Stimulated activated CD4-positive, alpha-beta T cell treated with anti-CD3 and anti-CD28 coated beads, TNF-alpha, amount 100 ng/mL, for 4 hours (primary cell): ENCODE data around the gene EPB42.

Experiments used
- DNase-seq, 3 experiments: peaks; one replicate each; pipeline ENCODE4 v3.0.0-alpha.2; 2020; ENCODE audit warnings: low read depth in 3 of 3

The EPB42 gene

DNA sequence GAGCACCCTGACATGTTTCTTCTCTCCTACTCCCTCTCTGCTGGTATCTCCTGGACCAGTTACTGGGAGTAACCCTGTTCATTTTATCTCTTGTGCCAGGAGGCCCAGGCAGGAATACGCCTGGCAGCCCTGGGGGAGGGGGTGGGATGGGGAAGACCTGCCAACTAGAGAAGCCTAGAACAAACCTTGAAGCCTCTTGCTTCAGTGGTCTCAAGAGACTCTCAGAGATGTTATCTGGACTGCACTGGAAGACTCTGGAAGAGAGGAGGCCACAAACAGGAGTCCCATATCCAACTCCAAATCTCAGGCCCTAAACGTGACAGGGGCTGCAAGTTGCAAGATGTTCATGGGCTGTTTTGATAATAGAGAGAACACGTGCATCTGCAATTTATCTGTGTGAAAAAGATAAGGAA lies at the start of gene EPB42:
Gene EPB42, minus strand, starts transcription at position 28 of the 413 bp plus-strand sequence. CDS start 193 bp downstream, outside the sequence.
- DNase-seq = no peak

DNA sequence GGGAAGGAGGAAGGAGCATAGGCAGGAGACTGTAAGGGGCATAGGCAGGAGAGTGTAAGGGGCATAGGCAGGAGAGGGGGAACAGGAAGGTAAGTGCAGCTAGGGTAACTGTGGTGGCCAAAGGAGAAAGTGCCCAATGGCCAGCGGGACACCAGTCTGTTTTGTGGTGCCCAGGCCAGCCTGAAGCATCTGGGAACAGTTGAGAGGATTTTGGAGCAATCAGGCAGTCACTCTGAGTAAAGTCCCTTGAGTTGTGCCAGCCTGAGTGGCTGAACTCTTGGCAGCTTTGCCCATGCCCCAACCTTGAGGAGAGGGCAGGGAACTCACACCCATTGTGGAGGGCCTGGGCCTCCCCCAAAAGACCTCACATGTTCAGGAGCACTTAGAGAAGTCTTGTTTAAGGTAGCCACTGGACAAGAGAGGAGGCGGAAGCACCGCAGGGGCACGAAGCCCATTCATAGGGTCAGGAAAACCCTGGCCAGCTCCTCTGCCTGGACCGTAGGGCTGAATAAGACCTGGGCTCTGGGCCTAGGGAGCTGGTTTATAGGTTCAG lies 49.4 kb upstream of the EPB42 start:
- DNase-seq = no peak

DNA sequence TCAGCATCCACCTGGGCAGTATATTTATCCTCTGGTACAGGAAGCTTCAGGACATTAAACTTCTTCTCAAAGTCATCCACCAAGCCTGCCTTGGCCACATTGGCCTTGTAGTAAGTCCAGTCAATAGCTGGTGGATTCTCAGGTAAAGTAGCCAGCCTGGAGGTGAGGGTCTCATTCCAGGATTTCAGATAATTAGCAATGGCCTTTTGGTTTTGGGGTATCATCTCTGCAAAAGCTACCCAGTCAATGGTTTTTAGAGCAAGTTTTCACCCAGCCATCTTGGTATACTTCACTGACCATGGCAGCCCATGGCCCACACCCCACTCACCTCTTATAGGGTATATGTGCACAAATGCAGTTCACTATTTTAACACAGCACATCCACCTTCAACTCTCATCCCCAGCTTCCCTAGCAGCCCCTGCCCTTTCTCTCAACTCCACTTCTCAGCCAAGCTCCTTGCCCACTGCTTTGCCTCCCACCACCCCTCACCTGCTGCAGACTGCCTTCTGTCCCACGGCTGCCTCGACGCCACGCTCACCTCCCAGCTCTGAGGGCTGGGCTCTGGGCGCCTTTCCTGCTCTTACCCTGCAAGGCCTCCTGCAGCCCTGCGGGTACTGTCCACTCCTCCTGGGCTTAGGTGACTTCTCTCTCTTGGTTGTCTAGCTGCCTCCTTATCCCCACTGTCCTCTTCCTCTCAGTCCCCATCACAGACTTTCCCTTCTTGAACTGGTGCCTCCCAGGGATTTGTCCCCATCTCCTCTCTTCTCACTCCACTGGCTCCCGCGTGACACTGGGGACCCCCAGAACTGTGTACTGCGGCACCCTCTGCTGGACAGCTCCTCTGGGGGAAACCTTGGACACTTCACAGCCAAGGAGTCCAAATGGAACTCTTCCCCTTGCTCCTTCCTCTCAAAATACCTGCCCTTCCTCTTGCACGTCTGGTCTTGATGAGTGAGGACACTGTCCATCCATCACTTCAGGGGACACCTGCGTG lies 47.6 kb upstream of the EPB42 start:
- DNase-seq = no peak

DNA sequence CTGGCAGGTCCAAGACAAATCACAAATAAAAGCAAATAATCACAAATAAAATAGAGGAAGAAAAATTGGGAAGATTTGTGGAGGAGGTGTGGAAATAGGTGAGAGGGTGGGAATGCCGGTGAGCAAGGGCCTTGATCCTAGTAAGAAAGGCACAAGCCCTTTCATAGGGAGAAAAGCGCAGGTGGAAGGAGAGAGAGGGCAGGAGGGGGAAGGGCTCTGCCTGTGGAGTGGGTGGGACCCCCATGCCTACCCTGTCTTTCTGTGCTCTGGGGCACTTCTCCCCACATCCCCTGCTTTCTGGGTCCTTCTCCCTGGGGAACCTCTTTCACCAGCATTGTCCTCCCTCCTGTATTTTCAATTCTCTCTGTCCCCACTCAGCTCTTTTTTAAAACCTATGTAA lies 46.6 kb upstream of the EPB42 start:
- no peak for DNase-seq

DNA sequence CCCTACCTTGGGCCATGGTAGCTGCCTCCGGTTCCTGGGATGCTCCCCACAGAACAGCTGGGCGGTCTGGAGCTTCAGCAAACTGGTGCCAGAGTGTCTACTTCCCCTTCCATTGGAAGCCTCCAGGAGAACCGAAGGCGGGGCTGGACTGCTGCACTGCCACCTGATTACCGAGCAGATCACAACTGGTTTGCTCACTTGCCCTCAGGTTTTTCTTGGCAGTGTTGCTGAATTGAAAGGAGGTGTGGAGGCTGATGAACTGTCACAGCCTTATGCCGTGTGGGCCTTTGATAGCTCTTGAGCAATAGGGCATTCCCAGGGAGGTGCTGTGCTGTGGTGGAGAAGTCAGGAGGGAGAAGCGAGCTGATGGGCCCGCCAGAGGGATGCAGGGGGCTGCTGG lies 46.0 kb upstream of the EPB42 start, which contains the start of gene TGM5:
Gene TGM5, minus strand, starts transcription at position 95 of the 400 bp plus-strand sequence. Its CDS starts 79 bp downstream, at position 16.
- no peak for DNase-seq

DNA sequence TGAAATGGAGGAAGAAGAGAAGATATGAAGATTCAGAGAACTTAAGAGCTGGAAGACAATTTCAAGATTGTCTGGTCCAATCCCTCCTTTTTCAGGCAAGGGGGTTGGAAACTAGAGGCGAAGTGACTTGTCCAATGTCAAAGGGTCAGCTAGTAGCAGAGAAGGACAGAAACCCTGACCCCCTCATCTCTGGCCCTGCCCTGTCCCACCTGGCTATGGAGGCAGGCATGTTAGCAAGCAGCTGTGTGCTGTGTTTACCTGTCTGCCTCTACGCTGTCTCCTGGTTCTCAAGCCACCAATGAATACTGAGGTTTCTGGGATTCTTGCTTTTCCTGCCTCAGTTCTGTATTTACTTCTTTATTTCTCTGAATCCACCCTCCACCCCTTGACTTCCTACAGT lies 45.6 kb upstream of the EPB42 start:
- DNase-seq = no peak

DNA sequence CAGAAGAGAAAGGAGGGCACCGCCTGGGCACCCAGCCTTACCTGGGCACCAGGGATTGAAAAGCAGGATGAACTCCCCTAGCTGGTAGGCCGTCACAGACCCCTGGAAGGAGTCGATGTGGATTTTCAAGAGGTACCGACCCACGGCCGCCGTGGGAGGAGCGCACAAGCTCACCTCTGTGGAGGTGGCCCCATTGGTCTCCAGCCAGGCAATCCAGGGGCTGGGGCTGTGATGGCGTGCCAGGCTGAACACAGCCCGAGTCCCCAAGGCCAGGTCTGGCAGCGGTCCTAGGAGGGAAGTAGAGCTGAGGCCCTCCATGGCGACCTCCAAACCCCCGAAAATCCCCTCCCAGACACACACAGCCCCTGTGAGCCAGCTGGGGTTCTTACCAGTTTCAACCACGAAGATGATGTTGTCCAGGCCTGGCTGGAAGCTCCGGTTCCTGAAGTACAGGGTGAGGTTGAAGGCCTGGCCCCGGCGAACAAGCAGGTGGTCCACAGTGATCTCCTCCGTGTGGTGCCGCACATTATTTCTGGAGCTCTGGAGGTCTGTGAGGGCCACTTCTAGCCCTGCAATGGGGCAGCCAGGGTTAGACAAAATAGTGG lies 39.3 kb upstream of the EPB42 start:
- no peak for DNase-seq

DNA sequence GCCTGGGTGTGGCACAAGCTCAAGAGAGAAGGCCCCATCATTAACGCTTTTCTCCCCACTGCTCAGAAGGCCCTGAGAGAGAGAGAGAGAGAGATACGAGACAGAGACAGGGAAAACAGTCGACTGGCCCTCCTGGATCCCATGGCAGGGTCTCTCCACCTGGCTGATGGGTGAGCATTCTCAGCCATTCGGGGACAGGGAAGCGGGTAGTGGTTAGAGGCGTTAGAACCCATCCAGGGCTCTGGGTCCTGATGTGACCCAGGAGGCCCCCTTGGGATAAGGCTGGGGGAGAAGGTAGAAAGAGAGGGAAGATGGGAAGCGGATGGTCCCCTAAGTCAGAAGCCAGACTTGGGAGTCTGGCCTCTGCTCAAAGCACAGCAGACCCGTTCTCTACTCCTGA lies 38.0 kb upstream of the EPB42 start:
- no peak for DNase-seq

DNA sequence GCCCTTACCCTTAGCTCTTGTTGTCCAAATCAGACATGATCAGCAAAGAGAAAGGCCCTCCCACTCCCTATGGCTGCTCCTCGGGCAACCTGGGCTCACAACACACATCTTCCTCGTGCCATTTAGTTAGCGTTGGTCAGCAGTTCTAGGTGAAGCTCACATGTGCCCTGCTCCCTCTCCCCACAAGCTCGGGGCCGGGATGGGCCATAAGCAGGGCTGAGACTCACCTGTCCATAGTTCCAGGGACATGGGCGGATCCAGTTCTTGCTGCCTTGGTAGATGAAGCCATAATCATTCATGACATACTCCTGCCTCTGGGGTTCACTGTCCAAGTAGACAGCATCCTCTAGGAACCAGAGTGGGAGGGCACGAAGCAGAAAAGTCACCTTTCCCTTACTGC lies 35.5 kb upstream of the EPB42 start:
- no peak for DNase-seq

DNA sequence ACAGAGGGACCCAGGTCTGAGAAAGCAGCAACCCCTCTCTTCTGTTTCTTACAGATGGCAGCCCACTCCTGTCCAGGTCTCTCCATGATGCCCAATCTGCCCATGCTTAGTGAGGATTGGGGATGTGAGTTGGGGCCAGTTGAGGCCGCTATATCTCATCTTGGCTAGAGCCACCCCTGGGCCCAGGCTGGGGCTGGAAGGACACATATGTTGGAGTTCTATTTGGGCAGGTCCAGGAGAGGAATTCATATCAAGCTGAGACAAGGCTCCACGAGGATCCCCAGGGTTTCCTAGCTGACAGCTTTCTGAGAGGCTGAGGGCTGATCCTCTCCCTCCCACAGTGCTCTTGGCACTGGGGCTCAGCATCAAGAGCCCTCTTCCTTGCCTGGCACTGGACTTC lies 34.6 kb upstream of the EPB42 start:
- DNase-seq = no peak

DNA sequence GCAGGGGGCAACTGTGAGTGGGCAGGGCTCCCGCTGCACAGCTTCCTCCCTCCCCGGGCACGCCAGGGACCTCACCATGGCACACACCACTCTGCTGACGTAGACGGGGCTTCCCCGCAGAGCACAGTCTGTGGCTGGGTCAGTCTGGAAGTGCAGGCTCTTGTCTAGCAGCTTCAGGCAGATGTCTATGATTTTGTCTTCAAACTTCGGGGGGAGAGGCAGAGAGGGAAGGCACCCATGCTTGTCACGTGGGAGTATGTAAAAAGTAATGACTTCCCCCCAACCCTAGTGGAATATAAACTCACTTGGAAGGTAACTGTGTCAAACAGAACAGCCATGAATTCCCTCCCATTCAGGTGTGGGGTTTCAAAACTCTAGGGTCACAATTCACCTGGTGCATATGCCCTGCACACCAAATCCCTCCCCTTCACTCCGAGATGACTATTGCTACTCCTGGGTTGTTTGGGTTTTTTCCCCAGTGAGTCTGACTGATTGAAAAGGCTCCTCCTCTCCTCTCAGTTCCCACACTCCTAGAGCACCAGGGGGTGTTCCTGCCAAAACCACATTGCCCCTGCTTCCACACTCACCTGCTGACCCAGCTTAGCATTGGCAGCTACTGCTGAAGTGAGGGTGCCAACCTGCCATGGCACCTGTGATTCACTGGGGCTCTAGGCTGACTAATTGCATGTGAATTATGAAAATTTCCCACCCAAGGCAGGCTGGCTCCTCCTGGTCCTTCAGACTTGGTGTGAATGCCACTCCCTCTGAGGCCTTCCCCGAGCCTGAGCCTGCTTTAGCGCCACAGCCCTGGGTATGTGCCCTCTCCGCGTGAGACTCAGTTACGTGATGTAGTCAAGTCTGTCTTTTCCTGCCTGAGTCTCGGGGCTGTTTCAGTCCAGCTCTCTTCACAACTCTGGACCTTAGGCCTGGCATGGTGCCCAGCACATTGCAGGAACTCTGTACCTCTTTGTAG lies 32.9 kb upstream of the EPB42 start:
- no peak for DNase-seq

DNA sequence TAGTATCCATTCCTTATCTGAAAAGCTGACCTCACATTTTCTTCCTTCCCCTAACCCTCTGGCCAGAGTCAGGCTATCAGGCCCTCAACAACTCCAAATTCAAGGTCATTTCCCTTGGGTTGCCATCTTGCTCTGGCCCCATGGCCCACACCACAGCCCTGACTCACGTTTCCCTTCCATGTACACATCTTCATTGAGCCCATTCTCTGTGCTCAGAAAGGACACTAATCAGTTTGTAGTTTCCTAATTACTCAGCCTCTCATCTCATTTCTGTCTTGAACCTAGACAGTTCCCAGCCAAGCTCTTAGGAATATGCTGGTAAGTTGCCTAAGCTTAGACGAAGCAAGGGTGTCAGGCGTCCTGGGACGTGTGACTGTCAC lies 31.0 kb upstream of the EPB42 start:
- DNase-seq = no peak

DNA sequence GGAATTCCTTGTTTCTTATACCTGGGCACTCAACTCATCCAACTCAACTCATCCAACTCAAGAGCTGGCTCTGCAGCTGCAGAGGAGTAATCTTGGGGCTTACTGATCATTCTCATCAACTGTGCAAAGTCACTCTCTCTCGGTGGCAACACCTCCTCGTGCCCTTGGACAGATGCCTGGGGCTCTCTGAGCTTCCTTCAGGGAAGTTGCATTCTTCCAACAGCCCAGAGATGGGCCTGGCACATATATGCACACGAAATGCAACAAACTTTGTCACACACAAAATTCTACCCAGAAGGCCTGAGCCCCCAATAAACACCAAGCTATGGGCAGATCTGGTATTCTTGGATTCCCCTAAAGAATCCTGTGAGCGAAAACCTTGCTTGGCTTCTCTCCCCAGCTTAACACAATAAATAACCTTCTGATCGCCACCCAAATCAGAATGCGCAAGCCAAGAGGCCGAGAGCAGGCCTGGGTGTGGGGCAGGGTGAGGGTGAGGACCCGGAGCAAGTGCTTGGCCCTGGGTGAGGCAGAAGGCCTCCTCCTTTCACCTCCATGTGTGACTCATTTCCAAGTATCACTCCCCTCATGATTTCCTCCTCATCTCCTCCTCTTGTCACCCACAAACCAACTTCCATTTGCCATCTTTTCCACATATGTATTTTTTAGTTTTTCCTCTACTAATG lies 30.5 kb upstream of the EPB42 start:
- DNase-seq = no peak

DNA sequence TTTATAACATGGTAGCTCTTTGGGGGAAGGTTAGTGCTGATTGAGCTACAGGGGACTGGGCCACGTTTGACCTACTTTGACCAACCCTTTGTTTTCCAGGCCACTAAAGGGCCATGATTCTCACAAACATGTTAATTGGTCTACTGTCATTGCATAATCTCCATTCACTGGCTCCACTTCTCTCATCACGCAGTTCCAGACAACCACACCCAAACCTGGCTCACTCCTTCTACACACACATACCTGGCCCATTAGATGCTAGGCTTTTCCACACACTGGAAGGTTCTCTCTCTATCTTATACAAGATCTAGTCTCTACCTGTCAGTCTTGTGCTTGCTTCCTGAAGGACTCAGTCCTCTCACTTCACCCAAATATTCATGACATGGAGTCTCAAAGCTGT lies 30.0 kb upstream of the EPB42 start:
- no peak for DNase-seq

DNA sequence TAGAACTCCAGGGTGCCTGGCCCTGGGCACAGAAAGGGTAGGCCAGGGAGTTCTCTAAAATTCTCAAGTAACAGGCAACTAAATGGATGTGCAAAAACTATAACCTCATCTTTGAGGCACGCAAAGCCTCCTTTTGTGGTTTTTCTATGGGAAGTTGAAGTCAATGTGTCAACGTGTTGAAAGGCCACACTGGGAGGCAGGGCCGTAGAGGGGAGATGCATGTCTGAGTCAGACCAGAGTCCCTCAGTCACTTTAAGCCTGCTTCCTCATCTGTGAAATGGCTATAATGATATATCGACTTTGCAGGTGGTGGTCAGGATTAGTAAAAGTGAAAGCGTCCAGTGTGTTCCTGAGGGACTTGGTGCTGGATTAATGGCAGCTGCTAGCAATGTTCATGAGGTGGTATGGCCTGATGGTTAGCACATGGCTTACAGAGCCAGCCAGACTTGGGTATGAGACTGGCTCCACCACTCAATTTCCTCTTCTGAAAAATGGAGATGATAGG lies 28.9 kb upstream of the EPB42 start:
- no peak for DNase-seq

DNA sequence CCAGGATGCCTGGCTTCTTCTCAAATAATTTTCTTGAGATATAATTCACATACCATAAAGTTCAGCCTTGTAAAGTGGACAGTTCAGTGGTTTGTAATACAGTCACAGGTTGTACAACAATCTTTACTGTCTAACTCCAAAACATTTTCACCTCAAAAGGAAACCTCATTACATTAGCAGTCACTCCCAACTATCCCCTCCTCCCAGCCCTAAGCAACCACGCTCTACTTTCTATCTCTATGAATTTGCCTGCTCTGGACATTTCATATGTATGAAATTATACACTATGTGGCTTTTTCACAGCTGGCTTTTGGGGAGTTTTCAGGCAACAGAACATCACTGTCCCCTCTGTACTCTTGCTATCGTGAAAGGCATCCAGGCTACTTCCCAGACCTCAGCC lies 28.4 kb upstream of the EPB42 start:
- no peak for DNase-seq

DNA sequence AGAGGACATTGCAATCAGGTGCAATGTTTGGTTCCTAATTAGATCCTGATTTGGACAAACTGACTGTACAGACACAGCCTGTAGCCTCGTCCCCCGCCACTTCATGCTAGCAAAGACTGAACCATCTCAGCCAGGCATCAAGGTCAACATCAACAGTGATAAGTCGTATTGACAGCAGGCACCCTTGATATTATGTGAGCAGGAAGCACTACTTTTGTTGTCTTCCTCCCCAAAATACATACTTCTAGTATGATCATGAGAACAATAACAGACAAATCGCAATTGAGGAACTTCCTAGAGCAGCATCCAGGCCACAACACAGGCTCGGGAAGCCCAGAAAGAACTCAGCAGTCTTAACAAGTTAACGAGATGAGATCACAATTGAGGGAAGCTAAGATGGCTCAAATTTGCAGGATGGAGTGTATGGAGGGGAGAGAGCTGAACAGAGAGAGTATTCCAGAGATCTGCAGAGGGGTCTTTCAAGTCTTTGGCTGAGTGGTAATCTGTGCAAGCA lies 25.5 kb upstream of the EPB42 start:
- no peak for DNase-seq

DNA sequence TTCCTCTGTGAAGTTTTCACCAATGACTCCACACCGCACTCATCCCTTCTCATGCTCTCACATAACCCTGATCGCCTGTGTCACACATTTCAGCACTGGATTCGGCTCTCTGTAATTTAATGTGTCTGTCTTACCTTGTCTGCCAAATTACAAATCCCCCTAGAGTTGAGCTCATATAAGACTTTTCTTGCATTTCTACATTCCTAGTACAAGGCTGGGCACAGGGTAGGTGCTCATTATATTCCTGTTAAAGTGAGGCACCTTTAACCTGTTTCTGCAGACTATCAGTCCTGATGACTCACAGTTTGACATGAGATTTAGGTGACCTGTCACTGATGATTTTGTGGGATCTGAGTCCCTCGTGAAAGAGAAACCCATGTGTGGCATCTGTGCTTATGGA lies 23.3 kb upstream of the EPB42 start:
- DNase-seq = no peak

DNA sequence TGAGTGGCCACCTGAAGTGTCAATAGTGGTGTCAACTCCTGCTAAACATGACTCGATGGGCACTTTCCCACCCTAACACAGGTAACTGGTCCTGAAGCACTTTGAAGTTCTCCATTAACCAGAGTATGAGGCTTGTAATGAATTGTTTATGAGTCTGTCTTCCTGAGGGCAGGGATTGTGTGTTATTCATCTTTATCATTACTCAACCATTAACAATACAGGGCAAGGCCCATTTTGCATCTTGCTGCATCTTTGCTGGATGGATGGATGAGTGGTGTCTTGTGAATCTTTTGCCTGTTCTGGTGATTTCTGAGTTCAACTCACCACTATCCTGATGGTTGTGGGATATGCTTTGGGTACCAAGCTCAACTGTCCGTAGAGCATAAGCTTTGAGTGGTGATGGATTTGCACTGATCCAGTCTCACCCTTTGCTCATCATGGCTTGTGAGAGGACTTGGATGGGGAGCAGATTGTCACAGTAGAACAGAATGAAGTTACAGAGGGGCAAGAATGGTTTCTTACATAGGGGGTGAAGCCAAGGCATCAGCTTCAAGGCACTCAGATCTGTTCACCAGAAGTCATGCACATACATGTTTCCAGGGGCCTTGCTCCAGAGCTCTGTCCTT lies 22.3 kb upstream of the EPB42 start:
- DNase-seq = no peak

DNA sequence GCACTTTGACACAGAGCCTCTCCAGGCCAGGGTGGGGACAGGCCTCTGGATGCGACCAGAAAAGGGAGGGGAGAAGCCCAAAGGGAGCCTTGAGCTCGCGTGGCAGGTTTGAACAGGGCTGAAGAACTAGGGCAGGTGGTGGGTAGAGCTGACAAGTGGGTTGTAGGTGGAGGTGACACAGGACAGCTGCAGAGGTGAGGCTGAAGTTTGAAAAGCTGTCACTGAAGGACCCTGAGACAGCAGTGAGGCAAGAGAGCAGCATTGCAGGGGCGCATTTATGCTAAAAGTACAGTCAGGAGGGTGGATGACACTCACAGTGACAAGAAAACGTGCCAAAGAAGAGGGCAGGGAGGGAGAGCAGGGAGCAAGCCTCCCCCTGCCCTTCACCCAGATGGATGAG lies 21.8 kb upstream of the EPB42 start:
- no peak for DNase-seq
